GM12878 (cell line): ENCODE data around the gene SRP54.

Experiments
- DPF2 ChIP-seq: fragments of 450-650 bp; IDR thresholded peaks from 2 replicates; pipeline ENCODE4 v1.6.1; 2017; ENCODE audit warnings: mild to moderate bottlenecking
- EZH2 ChIP-seq: IDR thresholded peaks from 2 replicates; pipeline ENCODE4 v1.6.1; 2012; ENCODE audit warnings: low read depth, mild to moderate bottlenecking, control low read depth, inconsistent platforms, low read length, borderline replicate concordance; ENCODE audit not compliant: control insufficient read depth
- POLR2A ChIP-seq: IDR thresholded peaks from 2 replicates; pipeline ENCODE4 v1.6.1; 2011; ENCODE audit warnings: low read depth, mild to moderate bottlenecking, low read length
- RAD21 ChIP-seq: IDR thresholded peaks from 2 replicates; pipeline ENCODE4 v1.6.1; 2011; ENCODE audit warnings: mild to moderate bottlenecking, low read depth, low read length, moderate library complexity; ENCODE audit not compliant: insufficient read depth
- SIN3A ChIP-seq: IDR thresholded peaks from 2 replicates; pipeline ENCODE4 v1.6.1; 2012; ENCODE audit warnings: low read depth, low read length, improper control_type of control experiment
- TCF7 ChIP-seq: IDR thresholded peaks from 2 replicates; pipeline ENCODE4 v1.6.1; 2014; ENCODE audit warnings: antibody characterized with exemption, borderline replicate concordance
- TF ChIP-seq, protein P1 (sequence below): IDR thresholded peaks from 2 replicates; pipeline ENCODE4 v1.6.1; 2012; ENCODE audit warnings: low read depth, low read length, improper control_type of control experiment
- TF ChIP-seq, protein P2 (sequence below): IDR thresholded peaks from 2 replicates; pipeline ENCODE4 v1.6.1; 2011; ENCODE audit warnings: low read depth, low read length, improper control_type of control experiment, borderline replicate concordance
- TF ChIP-seq, protein P3 (sequence below), 3 experiments: IDR thresholded peaks in 2 of 3; conservative IDR thresholded peaks in 1 of 3; 2 replicates each; pipeline ENCODE4 v1.5.1; 2011; ENCODE audit warnings: low read depth in 3 of 3, low read length in 3 of 3, mild to moderate bottlenecking in 3 of 3, control low read depth in 2 of 3, moderate library complexity in 2 of 3, inconsistent platforms in 1 of 3, mixed read lengths in 1 of 3; ENCODE audit not compliant: control insufficient read depth in 2 of 3, insufficient read depth in 1 of 3; ENCODE audit errors: extremely low read depth in 1 of 3

DNA sequence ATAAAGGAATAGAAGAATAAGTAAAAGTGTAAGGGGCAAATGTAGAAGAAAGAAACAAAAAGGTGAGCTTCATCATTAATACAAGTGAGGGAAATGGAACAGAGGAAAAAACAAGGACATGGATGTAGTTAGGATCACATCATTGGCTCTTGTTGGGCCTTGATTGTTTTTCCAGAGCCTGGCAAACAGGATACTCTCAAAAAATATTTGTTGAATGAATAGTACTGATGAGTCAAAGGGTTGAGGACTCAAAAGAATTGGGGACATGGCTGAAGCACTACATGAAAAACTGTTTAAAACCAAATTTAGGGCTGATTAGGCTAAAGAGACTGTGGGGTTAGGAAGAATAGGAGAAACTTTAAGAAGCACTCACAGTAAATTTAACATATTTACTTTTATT lies 11.4 kb upstream of the SRP54 start:
- no peak for TF ChIP-seq SIN3A
- no peak for TF ChIP-seq RAD21
- TF ChIP-seq, protein P1, sequence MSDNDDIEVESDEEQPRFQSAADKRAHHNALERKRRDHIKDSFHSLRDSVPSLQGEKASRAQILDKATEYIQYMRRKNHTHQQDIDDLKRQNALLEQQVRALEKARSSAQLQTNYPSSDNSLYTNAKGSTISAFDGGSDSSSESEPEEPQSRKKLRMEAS, result no peak
- TF ChIP-seq, protein P2, sequence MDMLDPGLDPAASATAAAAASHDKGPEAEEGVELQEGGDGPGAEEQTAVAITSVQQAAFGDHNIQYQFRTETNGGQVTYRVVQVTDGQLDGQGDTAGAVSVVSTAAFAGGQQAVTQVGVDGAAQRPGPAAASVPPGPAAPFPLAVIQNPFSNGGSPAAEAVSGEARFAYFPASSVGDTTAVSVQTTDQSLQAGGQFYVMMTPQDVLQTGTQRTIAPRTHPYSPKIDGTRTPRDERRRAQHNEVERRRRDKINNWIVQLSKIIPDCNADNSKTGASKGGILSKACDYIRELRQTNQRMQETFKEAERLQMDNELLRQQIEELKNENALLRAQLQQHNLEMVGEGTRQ, result no peak
- TF ChIP-seq, protein P3, sequence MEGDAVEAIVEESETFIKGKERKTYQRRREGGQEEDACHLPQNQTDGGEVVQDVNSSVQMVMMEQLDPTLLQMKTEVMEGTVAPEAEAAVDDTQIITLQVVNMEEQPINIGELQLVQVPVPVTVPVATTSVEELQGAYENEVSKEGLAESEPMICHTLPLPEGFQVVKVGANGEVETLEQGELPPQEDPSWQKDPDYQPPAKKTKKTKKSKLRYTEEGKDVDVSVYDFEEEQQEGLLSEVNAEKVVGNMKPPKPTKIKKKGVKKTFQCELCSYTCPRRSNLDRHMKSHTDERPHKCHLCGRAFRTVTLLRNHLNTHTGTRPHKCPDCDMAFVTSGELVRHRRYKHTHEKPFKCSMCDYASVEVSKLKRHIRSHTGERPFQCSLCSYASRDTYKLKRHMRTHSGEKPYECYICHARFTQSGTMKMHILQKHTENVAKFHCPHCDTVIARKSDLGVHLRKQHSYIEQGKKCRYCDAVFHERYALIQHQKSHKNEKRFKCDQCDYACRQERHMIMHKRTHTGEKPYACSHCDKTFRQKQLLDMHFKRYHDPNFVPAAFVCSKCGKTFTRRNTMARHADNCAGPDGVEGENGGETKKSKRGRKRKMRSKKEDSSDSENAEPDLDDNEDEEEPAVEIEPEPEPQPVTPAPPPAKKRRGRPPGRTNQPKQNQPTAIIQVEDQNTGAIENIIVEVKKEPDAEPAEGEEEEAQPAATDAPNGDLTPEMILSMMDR (IDR thresholded peaks at IDR 0.05 in 2 of 3, conservative IDR thresholded peaks at IDR 0.05 in 1 of 3; ENCODE audit: control insufficient read depth in 2 of 3, extremely low read depth in 1 of 3, insufficient read depth in 1 of 3, low read depth in 3 of 3, low read length in 3 of 3), result no peak
- no peak for TF ChIP-seq POLR2A
- TF ChIP-seq DPF2, result no peak
- no peak for TF ChIP-seq TCF7
- no peak for TF ChIP-seq EZH2
